Measurements from ENCODE around the gene BOD1L2. TPM values are rescaled to one million over a fixed set of nuclear protein-coding genes. Genes with fewer than 3 reads are reported as not detected.

The BOD1L2 gene
- not detected in 2 replicates for total RNA-seq

GRCh38 chr18:57146956-57147636, at the start of gene BOD1L2:
TSS of gene BOD1L2 (plus strand) at chr18:57147087. CDS start at chr18:57147313, 226 bp downstream.

Other genes starting within 250 kb of the BOD1L2 start
- not detected in 2 replicates for gene ST8SIA3, start 205.5 kb downstream of the BOD1L2 start, total RNA-seq

Measured in subcutaneous preadipocyte (primary cell).